HL-60 (cell line): ENCODE measurements around the gene TMX3.

Experiments used
- DNase-seq, 2 experiments: peaks; one replicate each; pipeline ENCODE4 v3.0.0-alpha.2; 2010 to 2020; ENCODE audit warnings: low read depth in 1 of 2, low spot score in 1 of 2
- H3K27ac ChIP-seq: fragments of 250-450 bp; sonication (Bioruptor Pico); replicated peaks from 2 replicates; pipeline ENCODE4 v1.5.1; 2020; ENCODE audit warnings: mild to moderate bottlenecking, moderate library complexity
- H3K27me3 ChIP-seq: fragments of 250-450 bp; sonication (Bioruptor Pico); 2 replicates; pipeline ENCODE4 v1.5.1; 2021; ENCODE audit warnings: mild to moderate bottlenecking, moderate library complexity; ENCODE audit not compliant: insufficient read depth, poor library complexity, severe bottlenecking
- H3K4me3 ChIP-seq: replicated peaks from 2 replicates; pipeline ENCODE4 v1.5.1; 2011; ENCODE audit warnings: mild to moderate bottlenecking, control low read depth, low read length; ENCODE audit not compliant: insufficient read depth
- CTCF ChIP-seq: IDR thresholded peaks from one replicate; pipeline ENCODE4 v1.5.1; 2011; ENCODE audit warnings: low read length, control low read depth, inconsistent platforms; ENCODE audit not compliant: insufficient read depth
- GABPA ChIP-seq: IDR thresholded peaks from 2 replicates; pipeline ENCODE4 v1.6.1; 2012; ENCODE audit warnings: low read depth
- POLR2AphosphoS5 ChIP-seq: IDR thresholded peaks from 2 replicates; pipeline ENCODE4 v1.6.1; 2012; ENCODE audit warnings: low read depth
- REST ChIP-seq: IDR thresholded peaks from 2 replicates; pipeline ENCODE4 v1.6.1; 2012; ENCODE audit warnings: low read depth; ENCODE audit not compliant: insufficient replicate concordance
- SPI1 ChIP-seq: IDR thresholded peaks from 2 replicates; pipeline ENCODE4 v1.6.1; 2012; ENCODE audit warnings: low read depth, mild to moderate bottlenecking, borderline replicate concordance

The TMX3 gene

GRCh38 chr18:68725346-68725745 lies 10.4 kb upstream of the TMX3 start:
- Histone ChIP-seq H3K27ac (no peak overlapping the region), H3K4me3 (no peak overlapping the region), H3K27me3 (no peaks in the 10 kb centered on the region)
- no peak for TF ChIP-seq SPI1
- no peak for TF ChIP-seq POLR2AphosphoS5
- no peak for TF ChIP-seq REST
- TF ChIP-seq CTCF, result no peak
- TF ChIP-seq GABPA, result no peak
- no peak for DNase-seq

GRCh38 chr18:68724021-68724420 lies 9.1 kb upstream of the TMX3 start:
- no peak for TF ChIP-seq GABPA
- TF ChIP-seq SPI1, result no peak
- Histone ChIP-seq H3K27me3 (no peaks in the 10 kb centered on the region), H3K4me3 (no peak overlapping the region), H3K27ac (no peak overlapping the region)
- DNase-seq, result no peak

- Histone ChIP-seq H3K27ac (peak overlapping the region; percentile 66), H3K27me3 (no peaks in the 10 kb centered on the region), H3K4me3 (no peak overlapping the region)
- DNase-seq, result peak in 1 of 2 experiments; percentile 62
- peak; percentile 54 for TF ChIP-seq REST
- no peak for TF ChIP-seq SPI1
These were observed 8.6 kb upstream of the TMX3 start for GRCh38 chr18:68723539-68723938.

- peak in 1 of 2 experiments; percentile 47 for DNase-seq
- Histone ChIP-seq H3K27ac (peak overlapping the region; percentile 66), H3K27me3 (no peaks in the 10 kb centered on the region), H3K4me3 (no peak overlapping the region)
- TF ChIP-seq SPI1, result peak; percentile 60; the same call in 1 of the 2 replicates
- no peak for TF ChIP-seq POLR2AphosphoS5
These were observed 7.9 kb upstream of the TMX3 start for GRCh38 chr18:68722821-68723220.

- TF ChIP-seq POLR2AphosphoS5 (no peak), GABPA (no peak), CTCF (no peak), REST (no peak)
- peak in 1 of 2 experiments; percentile 22 for DNase-seq
- no peak overlapping the region; the same call in 1 of the 2 replicates for H3K4me3 ChIP-seq
These were observed 7.0 kb upstream of the TMX3 start for GRCh38 chr18:68721681-68722583.

More at GRCh38 chr18:68721681-68722583, 7.0 kb upstream of the TMX3 start:
- Histone ChIP-seq H3K27ac (peak overlapping the region; percentile 66), H3K27me3 (no peaks in the 10 kb centered on the region)
